GM03348 (cell line): ENCODE data around the gene PRRG4.
"Not testable (repeated sequence)": the region's sequence is repeated elsewhere in the genome, so short reads cannot be mapped to it uniquely, and the experiment has no call there.

Experiments used
- DNase-seq: peaks from one replicate; pipeline ENCODE4 v3.0.0; 2012; ENCODE audit warnings: low spot score

Gene PRRG4

DNA sequence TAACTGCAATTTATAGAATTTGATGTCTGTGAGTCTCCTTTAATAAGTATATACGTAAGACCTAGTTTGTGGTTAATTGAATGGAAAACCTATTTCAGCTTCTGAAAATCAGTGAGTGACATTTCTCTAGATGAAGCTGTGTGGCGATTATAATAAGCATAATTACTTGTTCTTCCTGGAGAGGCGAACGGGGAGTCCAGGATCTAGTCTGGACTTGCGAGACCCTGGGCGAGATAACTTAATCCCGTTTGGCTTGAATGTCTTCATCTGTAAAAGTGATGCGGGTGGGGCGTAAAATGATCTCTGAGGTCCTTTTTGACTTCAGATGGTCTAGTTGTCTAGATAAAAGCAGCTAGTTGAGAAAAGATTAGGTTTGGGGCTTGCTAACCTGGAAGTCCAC, 1.1 kb downstream of the PRRG4 start:
- DNase-seq: no peak

DNA sequence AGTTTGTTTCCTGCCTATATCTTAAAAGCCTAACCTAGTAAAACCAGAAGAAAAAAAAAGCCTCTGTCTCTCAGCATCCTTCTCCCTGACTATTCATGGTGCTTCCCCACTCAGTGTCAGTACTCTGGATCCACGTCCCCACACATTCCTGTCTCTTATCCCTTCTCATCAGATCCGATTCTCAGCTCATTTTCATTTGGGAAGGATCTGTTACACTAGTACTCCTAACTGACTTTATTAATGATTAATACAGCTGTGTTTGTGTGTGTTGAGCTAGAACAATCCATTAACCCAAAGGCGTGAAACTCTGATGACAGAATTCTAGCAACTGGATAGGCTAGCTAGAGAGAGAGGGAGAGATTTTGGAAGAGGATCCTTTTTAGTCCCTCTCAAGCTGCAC, 1.5 kb downstream of the PRRG4 start:
- no peak for DNase-seq

DNA sequence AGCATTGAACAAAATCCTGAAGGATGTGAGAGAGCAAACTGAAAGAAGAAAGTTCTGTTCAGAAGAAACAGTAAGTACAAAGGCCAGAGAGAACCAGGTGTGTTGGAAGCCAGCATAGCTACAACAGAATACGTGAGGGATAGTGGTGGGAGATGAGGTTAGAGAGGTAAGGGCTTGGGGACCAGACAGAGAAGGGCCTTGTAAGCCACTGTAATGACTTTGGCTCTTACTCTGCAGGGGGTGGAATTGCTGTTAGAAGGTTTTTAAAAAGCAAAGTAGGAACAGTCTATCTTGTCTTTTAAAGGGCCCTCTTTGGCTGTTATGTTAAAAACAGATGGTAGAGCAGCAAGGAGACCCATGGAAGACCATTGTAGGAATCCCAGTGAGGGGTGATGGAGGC, 4.2 kb downstream of the PRRG4 start:
- DNase-seq: no peak

DNA sequence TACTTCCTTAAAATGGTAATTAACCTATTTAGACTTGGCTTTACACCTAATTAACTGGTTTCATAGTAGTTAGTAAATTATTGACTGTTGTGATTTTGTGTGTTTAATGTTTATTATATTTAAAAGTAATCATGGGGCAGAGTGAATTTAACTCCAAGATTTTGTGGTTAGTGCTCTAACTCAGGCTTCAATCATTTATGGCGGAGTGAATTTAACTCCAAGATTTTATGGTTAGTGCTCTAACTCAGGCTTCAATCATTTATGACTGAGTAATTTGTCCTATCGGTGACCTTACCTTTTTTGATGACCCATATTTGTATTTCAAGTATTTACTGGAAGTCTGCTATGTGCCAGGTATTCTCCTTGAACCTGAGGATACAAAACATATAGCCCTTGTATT, 7.2 kb downstream of the PRRG4 start:
- no peak for DNase-seq

DNA sequence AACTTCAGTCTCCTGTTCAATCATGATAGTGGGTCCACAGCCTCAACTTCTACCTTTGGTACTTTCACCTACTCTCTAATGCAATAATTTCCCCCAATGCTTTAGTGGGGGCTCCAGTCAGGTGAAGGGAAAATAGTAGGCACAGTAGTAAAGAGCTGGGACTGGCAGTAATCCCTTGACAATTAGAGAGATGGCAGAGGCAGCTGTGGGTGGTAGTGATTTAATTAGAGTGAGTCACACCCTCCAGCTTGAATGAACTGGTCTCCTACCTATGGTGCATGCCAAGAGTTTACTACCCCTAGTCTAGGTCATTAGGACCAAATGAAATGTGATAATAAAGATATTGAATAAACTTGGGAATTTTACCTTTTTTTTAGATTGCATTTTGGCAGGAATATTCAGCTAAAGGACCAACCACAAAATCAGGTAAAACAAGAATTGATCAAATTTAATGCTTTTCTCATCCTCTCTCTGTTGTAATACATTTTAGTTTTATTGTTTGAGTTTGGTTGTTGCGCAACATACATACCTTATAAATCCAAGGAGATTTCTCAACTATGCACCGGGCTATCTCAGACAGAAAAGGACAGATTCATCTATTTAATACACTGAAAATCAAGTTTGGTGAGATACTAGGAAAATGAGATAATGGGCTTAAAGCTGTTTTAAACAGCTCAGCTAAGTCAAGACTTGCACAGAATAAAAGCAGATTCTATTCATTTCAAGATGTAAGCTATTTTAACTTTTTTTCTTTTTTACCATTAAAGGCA, 9.0 kb downstream of the PRRG4 start:
- DNase-seq: no peak

DNA sequence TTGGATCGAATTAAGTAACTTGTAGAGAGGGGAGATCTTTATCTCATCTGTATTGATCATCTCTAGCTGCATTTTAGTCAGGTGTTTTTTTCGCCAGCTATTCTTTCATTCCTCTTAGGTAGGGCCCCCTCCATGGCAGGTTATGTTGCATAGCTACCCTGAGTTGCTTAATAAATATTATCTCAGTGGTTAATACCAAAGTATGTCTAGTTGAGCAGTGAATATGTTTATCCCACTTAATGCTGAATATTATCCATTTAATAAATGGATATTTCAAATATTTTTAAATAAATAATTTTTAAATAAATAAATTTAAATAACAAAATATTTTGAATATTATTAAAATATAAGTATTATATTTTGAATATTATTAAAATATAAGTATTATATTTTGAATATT, 9.6 kb downstream of the PRRG4 start:
- no peak for DNase-seq

DNA sequence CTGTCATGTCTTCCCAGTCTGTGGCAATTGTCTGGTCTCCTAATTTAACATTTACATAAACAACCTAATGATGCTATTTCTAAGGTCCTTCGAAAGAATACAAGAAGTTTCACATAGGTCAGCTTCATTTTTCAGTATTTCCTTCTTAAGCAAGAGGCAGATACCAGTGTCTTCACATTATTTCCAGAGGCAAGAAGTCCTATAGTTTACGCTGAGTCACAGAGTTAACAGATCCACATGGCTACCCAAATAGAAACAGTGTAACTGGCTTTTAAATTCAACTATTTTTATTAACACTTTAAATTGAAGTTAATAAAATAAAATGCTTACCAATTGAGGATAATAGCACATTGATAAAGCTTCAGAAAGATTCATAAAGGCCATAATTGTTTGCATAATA, 10.9 kb downstream of the PRRG4 start:
- no peak for DNase-seq

DNA sequence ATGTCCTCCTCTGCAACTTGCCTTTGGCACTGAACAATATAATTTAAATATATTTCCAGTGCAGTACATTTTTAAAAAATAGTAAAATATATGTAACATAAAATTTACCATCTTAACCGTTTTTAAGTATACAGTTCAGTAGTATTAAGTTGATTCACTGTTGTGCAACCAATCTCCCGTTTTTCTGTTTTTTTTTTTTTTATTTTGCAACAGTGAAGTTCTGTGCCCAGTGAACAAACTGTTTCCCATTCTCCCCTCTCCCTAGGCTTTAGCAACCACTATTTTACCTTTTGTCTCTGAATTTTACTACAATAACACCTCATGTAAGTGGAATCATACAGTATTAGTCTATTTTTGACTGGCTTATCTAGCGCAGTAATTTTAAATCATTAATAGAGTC, 13.8 kb downstream of the PRRG4 start:
- no peak for DNase-seq

DNA sequence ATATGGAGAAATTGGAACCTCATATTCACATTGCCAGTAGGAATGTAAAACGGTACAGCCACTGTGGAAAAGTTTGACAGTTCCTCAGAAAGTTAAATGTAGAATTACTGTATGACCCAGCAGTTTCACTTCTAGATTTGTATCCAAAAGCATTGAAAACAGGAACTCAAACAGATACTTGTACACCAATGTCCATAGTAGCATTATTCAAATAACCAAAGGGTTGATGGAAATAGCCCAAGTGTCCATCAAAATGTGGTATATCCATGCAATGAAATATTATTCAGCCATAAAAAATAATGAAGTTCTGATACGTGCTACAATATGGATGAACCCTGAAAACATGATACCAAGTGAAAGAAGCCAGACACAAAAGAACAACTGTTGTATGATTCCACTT, 17.8 kb downstream of the PRRG4 start:
- no peak for DNase-seq

DNA sequence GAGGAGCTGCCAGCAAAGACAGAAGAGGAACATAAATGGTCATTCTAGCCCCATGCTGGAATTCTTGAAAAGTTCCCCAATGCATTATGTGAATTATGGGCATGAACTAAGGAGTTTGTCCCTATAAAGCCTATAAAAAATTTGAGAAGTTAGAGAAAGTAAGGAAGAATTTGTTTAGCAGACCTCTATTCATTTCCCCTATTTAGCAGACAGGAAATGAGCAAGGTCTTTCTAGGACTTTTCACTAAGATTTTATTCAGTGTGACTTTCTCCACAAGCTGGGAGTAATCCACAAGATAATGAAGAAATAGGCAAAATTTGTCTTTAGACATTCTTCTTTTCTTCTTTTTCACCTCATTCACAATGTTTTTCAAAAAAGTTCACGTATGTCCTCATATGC, 20.0 kb downstream of the PRRG4 start:
- DNase-seq: no peak

DNA sequence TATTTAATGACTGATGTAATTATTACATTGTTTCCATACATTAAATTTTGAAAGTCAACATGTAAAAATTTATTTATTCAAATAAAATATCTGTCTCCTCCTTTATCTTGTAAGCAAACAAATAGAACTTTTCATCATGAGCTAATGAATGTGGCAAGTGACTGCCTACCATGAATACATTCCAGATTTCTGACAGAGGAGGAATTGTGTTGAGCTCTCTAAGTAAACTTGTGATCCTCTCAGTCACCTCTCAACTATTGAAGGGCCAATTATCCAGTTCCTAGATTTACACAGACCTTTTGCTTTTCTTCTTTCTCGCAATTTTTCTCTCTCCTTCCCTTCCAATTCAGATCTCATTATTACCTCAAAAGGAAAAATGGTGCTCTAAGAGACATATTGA, 21.5 kb downstream of the PRRG4 start:
- no peak for DNase-seq

DNA sequence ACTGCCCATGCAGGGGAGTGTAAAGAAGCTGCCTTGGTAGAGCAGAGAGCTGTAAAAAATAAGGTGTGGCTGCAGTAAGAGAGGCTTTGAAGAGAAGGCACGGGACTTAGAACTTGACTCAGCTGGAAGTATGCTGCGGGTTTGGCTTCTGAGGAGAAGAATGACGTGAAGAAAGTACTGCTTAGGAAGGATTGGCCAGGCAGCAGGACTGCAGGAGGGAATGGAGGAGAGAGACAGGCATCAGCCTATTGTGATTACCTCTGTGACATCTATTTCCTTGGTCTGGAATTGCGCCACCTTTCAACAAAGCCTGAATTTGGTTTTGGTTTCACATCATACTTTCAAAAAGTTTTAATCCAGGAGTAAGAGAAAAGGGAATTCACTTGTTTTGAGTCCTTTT, 22.5 kb downstream of the PRRG4 start:
- no peak for DNase-seq

DNA sequence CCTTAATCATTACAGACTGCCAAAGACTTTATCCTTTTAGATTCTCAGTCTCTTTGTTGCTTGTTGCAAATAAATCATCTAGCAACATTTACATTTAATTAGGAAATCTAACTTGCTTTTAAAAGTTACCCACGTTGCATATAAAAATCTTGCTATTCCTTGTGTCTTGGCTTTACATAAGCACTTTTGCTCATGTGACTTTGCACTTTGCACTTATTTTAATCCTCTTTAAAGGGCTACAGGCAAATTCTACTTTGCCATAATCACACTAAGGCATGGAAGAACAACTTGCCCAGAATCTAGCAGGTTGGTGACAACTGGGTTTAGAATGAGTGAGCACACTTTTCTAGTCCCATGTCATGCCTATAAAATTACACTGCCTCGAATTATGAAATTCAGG, 25.9 kb downstream of the PRRG4 start:
- no peak for DNase-seq

DNA sequence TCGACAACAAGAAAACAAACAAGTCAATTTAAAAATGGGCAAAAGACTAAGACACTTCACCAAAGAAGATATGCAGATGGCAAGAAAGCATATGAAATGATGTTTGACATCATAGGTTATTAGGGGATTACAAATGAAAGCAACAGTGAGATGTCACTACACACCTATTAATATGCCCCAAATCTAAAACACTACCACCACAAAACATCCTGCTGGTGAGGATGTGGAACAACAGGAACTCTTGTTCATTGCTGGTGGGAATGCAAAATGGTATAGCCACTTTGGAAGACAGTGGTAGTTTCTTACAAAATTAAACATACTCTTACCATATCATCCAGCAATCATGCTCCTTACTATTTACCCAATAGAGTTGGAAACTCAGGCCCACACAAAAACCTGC, 29.0 kb downstream of the PRRG4 start:
- DNase-seq: no peak

DNA sequence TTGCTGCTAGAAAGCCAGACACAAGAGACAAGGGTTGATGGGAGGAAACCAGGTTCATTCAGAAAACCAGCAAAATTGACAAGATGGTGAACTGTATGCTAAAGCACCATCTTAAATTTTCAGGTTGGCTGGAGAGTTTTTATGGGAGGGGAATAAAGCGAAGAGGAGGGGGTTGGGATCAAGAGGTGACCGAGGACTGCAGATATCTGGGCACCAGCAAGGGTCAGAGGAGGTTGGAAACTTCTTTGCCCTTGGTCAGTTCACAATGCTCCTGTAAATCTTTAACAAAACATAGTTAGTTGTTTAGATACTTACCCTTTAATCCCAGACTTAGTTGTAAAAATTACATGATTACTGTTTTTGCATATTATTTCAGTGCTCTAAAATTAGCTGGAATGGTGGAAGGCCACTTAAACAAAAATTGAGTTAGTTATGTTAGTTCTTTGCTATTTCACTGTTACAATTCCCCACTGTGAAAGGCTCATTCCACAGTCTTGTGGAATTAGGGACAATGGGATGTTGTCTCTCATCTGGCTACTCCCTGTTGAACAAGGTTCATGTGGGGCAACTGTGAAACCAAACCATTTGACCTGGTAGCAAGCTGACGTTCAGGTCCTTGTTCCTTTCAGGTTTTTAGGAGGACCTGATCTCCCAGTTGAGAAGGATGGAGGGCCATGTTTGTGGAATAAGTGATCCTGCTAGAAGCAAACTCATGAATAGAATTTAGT, 32.3 kb downstream of the PRRG4 start:
- no peak for DNase-seq

DNA sequence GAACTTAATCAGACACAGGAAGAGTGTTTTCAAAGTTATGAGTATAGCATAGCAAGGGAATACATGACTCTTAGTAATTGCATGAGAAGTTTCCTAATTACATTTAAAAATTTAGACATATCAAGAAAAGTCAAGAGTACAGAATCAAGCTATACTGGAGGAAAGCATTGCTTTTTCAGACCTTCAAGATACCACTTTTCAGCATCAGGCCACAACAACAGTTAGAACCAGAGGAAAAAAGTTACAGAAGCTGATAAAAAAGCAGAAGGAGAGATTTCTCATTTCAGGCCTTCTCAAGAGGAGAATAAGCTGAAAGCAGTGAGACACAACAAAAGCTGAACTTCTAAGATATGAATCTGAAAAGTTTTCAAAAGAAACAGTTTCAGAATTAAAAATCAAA, 34.8 kb downstream of the PRRG4 start:
- DNase-seq: no peak

DNA sequence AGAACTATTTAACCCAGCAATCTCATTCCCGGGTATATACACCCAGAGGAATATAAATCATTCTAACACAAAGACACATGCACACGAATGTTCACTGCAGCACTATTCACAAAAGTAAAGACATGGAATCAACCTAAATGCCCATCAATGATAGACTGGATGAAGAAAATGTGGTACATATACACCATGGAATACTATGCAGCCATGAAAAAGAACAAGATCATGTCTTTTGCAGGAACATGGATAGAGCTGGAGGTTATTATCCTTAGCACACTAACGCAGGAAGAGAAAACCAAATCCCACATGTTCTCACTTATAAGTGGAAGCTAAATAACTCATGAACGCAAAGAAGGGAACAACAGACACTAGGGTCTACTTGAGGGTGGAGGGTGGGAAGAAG, 39.0 kb downstream of the PRRG4 start:
- not testable (repeated sequence) for DNase-seq

DNA sequence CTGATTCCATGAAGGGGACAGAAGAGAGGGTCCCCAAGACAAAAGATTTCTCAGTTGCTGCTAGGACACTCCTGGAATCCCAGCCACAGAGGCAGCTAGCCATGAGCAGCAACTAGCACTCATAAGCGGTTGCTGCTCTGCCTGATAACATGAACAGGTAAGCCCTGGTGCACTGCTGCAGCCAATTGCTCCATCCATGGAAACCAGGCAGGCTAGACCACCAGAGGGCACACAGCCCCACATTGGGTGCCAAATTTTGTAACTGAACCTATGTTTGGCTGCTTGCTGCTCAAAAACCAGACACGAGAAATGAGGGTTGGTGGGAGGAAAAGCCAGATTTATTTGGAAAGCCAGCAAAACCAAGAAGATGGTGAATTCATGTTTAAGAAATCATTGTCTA, 40.9 kb downstream of the PRRG4 start:
- no peak for DNase-seq

DNA sequence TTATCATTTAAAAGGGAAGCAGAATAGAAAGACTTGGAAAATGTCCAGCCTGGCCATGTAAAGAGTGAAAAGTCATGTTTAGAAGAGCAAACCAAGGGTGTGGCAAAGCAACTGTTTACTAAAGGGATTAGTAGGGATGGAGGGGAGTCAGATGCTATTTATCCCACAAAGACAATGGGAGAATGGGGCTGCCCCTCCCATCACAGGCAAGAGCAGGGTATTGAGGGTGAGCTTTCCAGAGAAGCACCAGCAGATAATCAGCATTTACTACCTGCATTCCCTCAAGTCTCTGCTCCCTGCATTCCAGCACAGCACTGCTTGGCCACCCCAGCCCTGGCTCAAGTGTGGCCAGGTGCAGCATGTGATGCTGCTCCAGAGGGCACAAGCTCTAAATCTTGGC, 44.4 kb downstream of the PRRG4 start:
- no peak for DNase-seq

DNA sequence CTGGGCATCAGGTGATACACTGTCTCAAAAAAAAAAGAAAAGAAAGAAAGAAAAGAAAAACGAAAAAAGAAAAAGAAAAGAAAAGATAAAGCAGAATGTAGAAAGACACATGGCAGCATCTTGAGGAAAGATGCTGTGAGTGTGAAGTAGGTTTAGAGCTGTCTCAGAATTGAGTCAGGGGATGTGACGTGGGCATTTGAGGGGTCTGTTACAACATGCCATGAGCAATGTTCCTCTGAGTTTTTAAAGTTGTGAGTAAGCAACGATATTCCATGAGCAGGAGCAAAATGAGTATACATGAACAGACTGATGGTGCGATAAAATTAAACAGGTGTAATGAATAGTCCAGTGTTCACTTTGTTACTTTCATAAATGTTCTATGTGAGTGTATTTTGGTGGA, 51.6 kb downstream of the PRRG4 start:
- DNase-seq: no peak

DNA sequence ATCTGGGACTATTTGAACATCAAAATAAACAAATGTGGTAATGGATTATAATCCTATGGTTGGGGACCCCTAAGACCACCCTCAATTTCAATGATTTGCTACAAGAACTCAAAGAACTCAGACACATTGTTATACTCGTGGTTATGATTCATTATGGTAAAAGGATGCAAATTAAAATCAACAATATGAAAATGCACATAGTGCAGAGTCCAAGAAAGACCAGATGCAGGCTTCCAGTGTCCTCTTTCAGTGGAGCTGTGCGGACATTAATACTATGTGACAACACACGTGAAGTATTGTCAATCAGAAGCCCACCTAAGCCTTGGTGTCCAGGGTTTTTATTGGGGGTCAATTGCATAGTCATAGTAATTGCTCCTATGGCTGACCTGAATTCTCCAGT, 53.7 kb downstream of the PRRG4 start:
- DNase-seq: no peak

DNA sequence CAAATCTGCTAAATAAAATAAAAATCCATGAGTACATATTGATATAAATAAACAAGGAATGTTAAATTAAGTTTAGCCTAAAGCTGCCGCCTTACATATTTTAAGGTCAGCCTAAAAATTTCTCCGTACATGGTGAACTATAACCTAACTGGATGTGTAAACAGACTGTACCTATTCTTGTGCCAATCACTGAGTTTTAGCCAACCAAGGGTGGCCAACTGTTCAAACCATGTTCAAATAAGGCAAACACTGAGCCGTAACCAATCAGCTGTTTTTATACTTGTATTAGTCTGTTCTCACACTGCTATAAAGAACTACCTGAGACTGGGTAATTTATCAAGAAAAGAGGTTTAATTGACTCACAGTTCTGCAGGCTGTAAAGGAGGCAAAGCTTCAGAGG, 54.3 kb downstream of the PRRG4 start:
- no peak for DNase-seq

DNA sequence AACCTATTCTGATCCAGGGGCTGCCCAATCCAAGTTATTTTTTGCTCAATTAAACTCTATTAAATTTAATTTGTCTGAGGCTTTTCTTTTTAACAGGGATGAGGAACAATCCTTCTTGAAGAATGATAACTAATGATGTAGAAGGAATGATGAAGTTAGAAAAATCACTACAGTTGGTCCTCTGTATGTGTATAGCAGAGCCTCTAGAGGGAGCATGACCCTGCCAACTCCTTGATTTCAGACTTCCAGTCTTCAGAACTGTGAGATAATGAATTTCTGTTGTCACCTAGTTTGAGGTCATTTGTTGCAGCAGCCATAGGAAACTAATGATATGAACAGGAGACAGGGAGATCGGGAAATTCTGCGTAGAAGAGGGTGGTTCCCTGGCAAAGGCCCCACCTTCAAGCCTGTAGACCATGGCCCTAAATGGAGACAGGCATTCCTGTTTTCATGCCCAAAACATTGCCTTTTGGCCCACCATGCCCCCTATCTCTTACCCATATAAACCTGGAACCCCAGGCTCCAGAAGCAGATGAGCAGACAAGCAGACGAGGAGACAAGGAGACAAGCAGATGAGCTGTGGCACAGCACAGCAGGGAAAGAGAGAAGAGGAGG, 55.1 kb downstream of the PRRG4 start:
- peak; percentile 21 for DNase-seq

DNA sequence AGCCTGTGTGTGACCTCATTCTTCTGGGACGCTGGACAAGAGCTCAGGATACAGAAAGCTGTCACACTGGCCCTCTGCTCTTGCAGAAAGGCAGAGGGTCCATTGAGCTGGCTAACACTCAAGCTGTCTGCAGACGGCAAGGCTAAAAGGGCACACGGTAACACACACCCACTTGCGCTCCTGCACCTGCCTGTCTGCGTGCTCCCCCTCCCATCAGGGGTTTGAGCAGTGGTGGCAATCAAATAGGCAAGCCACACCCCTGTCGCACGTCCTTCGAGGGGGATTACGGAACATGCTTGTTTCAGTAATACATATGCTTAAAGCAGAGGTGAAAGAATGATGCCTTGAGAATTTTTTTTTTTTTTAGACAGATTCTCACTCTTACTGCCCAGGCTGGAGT, 55.8 kb downstream of the PRRG4 start:
- no peak for DNase-seq
